Measurements from ENCODE around the gene MYOZ3. TPM values are rescaled to one million over a fixed set of nuclear protein-coding genes. Genes with fewer than 3 reads are reported as not detected.

Gene MYOZ3
- total RNA-seq, 1 experiment from 2014 or later = 1.7 TPM

DNA sequence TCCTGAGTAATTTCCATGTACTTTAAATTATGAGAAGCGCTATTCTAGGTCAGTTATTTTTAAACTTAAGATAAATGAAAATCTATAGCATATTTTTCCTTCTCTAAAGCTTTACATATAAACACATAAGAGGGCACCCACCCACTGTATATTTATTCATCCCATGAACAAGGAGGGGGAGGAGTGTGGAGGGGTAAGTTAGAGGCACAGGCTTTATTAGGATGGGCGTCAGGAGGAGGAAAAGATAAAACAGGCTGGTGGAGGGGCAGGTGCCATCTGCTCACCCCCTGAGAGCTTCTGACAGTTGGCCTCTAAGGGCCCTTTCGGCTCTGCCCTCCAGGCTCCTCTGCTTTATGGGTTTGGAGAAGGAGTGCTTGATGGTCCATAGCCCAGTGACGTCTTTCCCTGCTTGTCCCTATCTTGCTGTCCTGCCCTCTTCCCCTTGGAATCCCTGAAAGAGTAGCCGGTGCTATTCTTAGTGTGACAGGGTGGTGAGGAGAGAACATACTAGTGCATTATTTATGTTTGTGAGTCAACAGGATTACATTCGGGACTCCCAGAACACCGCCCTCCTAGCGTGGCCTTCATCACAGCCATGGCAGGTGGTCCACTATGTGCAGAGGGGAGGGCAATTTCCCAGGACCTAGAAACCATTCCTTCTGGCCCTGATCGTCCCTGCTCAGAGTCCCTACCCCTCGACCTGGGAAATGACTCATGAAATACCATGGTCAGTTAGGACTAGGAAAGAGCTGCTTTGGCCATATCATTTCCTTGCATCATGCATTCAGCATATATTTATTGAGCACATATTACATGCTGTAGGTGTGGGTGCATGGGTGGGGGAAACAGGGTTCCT is 28.5 kb upstream of the MYOZ3 start:
- no peaks in the 10 kb centered on the region for H3K27me3 ChIP-seq (ENCODE audit: control insufficient read depth, insufficient read depth, low read length)
- no peak overlapping the region for H3K4me3 ChIP-seq (ENCODE audit: low read depth in 2 of 2, low read length in 2 of 2)
- peak overlapping the region; percentile 74 for H3K27ac ChIP-seq (ENCODE audit: low read length)
- ATAC-seq (peak; percentile 4; the same call in 1 of the 2 replicates), DNase-seq (ENCODE audit: low read depth, low spot score) (no peak)
- H3K9me3 ChIP-seq (ENCODE audit: control insufficient read depth, insufficient read depth, low read depth, low read length) = no peaks in the 10 kb centered on the region
- peaks cover 99% of the 10 kb centered on the region for H3K4me1 ChIP-seq (ENCODE audit: control insufficient read depth, insufficient read depth, low read length)
- ChIA-PET POLR2A (no interaction called here), CTCF (no interaction called here)
- in situ Hi-C loops (cut with HindIII; ENCODE audit: low pct_unique_long_range_greater_than_20kb, low sequenced_read_pairs) = no loop called here
- intact Hi-C loops (cut with micrococcal nuclease; ENCODE audit: unreplicated experiment) = no loop called here
- H3K36me3 ChIP-seq (ENCODE audit: control insufficient read depth, insufficient read depth, low read length) = no peaks in the 10 kb centered on the region
- no TSS peak for BruUV-seq (replicated peaks)
- TF ChIP-seq TCF7L2 (IDR thresholded peaks at IDR 0.05; ENCODE audit: low read depth, low read length) (no peak), SIN3A (IDR thresholded peaks at IDR 0.05; ENCODE audit: borderline replicate concordance, insufficient read depth, low read depth, low read length) (no peak), POLR2AphosphoS5 (IDR thresholded peaks at IDR 0.05; ENCODE audit: low read depth, low read length) (no peak; the same call in 1 of the 2 replicates)
- TF ChIP-seq, protein P1, sequence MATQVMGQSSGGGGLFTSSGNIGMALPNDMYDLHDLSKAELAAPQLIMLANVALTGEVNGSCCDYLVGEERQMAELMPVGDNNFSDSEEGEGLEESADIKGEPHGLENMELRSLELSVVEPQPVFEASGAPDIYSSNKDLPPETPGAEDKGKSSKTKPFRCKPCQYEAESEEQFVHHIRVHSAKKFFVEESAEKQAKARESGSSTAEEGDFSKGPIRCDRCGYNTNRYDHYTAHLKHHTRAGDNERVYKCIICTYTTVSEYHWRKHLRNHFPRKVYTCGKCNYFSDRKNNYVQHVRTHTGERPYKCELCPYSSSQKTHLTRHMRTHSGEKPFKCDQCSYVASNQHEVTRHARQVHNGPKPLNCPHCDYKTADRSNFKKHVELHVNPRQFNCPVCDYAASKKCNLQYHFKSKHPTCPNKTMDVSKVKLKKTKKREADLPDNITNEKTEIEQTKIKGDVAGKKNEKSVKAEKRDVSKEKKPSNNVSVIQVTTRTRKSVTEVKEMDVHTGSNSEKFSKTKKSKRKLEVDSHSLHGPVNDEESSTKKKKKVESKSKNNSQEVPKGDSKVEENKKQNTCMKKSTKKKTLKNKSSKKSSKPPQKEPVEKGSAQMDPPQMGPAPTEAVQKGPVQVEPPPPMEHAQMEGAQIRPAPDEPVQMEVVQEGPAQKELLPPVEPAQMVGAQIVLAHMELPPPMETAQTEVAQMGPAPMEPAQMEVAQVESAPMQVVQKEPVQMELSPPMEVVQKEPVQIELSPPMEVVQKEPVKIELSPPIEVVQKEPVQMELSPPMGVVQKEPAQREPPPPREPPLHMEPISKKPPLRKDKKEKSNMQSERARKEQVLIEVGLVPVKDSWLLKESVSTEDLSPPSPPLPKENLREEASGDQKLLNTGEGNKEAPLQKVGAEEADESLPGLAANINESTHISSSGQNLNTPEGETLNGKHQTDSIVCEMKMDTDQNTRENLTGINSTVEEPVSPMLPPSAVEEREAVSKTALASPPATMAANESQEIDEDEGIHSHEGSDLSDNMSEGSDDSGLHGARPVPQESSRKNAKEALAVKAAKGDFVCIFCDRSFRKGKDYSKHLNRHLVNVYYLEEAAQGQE (IDR thresholded peaks at IDR 0.05; ENCODE audit: insufficient read depth in 1 of 2, low read depth in 2 of 2, low read length in 1 of 2) = no peak
- TF ChIP-seq, protein P2, sequence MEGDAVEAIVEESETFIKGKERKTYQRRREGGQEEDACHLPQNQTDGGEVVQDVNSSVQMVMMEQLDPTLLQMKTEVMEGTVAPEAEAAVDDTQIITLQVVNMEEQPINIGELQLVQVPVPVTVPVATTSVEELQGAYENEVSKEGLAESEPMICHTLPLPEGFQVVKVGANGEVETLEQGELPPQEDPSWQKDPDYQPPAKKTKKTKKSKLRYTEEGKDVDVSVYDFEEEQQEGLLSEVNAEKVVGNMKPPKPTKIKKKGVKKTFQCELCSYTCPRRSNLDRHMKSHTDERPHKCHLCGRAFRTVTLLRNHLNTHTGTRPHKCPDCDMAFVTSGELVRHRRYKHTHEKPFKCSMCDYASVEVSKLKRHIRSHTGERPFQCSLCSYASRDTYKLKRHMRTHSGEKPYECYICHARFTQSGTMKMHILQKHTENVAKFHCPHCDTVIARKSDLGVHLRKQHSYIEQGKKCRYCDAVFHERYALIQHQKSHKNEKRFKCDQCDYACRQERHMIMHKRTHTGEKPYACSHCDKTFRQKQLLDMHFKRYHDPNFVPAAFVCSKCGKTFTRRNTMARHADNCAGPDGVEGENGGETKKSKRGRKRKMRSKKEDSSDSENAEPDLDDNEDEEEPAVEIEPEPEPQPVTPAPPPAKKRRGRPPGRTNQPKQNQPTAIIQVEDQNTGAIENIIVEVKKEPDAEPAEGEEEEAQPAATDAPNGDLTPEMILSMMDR (IDR thresholded peaks at IDR 0.05) = no peak

DNA sequence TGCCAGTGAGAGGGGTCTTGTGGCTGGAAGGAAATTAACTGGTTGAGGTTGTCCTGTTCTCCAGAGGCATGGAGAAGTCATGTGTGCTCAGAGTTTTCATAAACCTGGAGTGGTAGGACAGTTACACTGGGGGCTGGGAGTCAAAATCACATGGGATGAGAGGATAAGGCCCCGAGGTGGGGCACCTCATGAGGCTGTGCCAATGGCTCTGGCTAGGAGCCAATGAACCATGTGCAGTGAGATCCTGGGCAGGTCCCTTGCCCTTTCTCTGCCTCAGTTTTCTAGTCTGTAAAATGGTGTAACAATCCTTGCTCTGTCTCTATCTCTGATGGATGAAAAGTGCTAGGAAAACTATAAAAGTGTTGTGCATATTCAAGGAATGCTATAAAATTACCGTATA is 27.6 kb upstream of the MYOZ3 start:
- Histone ChIP-seq H3K4me1 (ENCODE audit: control insufficient read depth, insufficient read depth, low read length) (peaks cover 99% of the 10 kb centered on the region), H3K36me3 (ENCODE audit: control insufficient read depth, insufficient read depth, low read length) (no peaks in the 10 kb centered on the region), H3K27ac (ENCODE audit: low read length) (peak overlapping the region; percentile 74), H3K27me3 (ENCODE audit: control insufficient read depth, insufficient read depth, low read length) (no peaks in the 10 kb centered on the region), H3K4me3 (ENCODE audit: low read depth in 2 of 2, low read length in 2 of 2) (no peak overlapping the region), H3K9me3 (ENCODE audit: control insufficient read depth, insufficient read depth, low read depth, low read length) (no peaks in the 10 kb centered on the region)
- TF ChIP-seq, protein P2 (IDR thresholded peaks at IDR 0.05) = no peak
- no peak for TF ChIP-seq SIN3A (IDR thresholded peaks at IDR 0.05; ENCODE audit: borderline replicate concordance, insufficient read depth, low read depth, low read length)
- no peak for TF ChIP-seq POLR2AphosphoS5 (IDR thresholded peaks at IDR 0.05; ENCODE audit: low read depth, low read length)
- intact Hi-C loops (cut with micrococcal nuclease; ENCODE audit: unreplicated experiment) (no loop called here), in situ Hi-C loops (cut with HindIII; ENCODE audit: low pct_unique_long_range_greater_than_20kb, low sequenced_read_pairs) (no loop called here)
- BruUV-seq (replicated peaks) = no TSS peak
- DNase-seq (ENCODE audit: low read depth, low spot score) (no peak), ATAC-seq (no peak)
- POLR2A ChIA-PET = no interaction called here
- CTCF ChIA-PET = no interaction called here
